Measurements from ENCODE around the gene OR52E2. TPM values are rescaled to one million over a fixed set of nuclear protein-coding genes. Genes with fewer than 3 reads are reported as not detected.

The OR52E2 gene
- total RNA-seq, 1 donor from 2014 or later = not detected

DNA sequence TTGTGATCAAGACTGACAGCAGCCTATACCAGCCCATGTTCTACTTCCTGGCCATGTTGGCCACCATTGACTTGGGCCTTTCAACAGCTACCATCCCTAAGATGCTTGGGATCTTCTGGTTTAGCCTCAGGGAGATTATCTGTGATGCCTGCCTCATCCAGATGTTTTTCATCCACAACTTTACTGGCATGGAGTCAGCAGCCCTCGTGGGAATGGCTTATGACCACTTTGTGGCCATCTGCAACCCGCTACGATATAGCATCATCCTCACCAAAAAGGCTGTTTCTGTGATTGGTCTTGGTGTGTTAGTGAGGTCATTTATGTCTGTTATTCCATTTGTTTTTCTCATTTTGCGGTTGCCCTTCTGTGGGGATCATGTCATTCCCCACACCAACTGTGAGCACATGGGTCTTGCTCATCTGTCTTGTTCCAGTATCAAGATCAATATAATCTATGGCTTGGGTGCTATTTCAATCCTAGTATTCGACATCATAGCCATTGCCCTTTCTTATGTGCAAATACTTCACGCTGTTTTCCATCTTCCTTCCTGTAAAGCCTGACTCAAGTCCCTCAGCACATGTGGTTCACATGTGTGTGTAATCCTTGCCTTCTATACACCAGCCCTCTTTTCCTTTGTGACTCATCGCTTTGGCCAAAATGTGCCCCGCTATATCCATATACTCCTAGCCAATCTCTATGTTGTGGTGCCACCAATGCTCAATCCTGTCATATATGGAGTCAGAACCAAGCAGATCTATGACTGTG, 33.6 kb upstream of the OR52E2 start:
- Mint-ChIP-seq H3K27ac (ENCODE audit: unreplicated experiment) (no peak overlapping the region), H3K36me3 (ENCODE audit: low read depth) (no peaks in the 10 kb centered on the region), H3K27me3 (ENCODE audit: low read depth) (peaks cover 14% of the 10 kb centered on the region), H3K4me3 (ENCODE audit: unreplicated experiment) (no peak overlapping the region), H3K4me1 (ENCODE audit: low read depth) (no peaks in the 10 kb centered on the region), H3K9me3 (ENCODE audit: low read depth) (no peaks in the 10 kb centered on the region)
- DNase-seq (ENCODE audit: low spot score) = no peak
- TF ChIP-seq, protein P1, sequence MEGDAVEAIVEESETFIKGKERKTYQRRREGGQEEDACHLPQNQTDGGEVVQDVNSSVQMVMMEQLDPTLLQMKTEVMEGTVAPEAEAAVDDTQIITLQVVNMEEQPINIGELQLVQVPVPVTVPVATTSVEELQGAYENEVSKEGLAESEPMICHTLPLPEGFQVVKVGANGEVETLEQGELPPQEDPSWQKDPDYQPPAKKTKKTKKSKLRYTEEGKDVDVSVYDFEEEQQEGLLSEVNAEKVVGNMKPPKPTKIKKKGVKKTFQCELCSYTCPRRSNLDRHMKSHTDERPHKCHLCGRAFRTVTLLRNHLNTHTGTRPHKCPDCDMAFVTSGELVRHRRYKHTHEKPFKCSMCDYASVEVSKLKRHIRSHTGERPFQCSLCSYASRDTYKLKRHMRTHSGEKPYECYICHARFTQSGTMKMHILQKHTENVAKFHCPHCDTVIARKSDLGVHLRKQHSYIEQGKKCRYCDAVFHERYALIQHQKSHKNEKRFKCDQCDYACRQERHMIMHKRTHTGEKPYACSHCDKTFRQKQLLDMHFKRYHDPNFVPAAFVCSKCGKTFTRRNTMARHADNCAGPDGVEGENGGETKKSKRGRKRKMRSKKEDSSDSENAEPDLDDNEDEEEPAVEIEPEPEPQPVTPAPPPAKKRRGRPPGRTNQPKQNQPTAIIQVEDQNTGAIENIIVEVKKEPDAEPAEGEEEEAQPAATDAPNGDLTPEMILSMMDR (IDR thresholded peaks at IDR 0.05) = no peak

- DNase-seq (ENCODE audit: low spot score) = no peak
- Mint-ChIP-seq H3K4me3 (ENCODE audit: unreplicated experiment) (no peak overlapping the region), H3K4me1 (ENCODE audit: low read depth) (no peaks in the 10 kb centered on the region), H3K27ac (ENCODE audit: unreplicated experiment) (no peak overlapping the region), H3K36me3 (ENCODE audit: low read depth) (no peaks in the 10 kb centered on the region), H3K9me3 (ENCODE audit: low read depth) (no peaks in the 10 kb centered on the region), H3K27me3 (ENCODE audit: low read depth) (peaks cover 12% of the 10 kb centered on the region)
- TF ChIP-seq, protein P1 (IDR thresholded peaks at IDR 0.05) = no peak
Measured at GRCh38 chr11:5090668-5091067, 31.2 kb upstream of the OR52E2 start.

DNA sequence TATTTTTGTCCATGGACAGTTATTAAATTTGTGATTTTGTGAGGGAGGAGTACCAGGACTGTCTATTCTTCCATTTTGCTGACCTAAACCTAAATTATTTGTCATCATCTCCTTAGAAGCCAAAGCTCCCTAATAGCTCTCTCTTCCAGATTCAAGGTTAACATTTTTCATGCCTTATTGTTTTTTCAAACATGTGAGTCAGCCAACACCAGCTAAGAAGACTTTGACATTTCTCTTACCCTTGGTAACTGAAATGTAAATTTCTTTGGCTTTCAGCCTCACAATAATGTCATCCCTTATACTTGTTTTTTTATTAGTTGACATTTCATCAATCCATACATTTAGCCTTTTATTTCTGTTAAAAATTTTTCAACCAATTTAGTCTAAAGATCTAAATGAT, 29.1 kb upstream of the OR52E2 start:
- Mint-ChIP-seq H3K4me1 (ENCODE audit: low read depth) (no peaks in the 10 kb centered on the region), H3K27me3 (ENCODE audit: low read depth) (peaks cover 16% of the 10 kb centered on the region), H3K4me3 (ENCODE audit: unreplicated experiment) (no peak overlapping the region), H3K36me3 (ENCODE audit: low read depth) (no peaks in the 10 kb centered on the region), H3K27ac (ENCODE audit: unreplicated experiment) (no peak overlapping the region), H3K9me3 (ENCODE audit: low read depth) (no peaks in the 10 kb centered on the region)
- TF ChIP-seq, protein P1 (IDR thresholded peaks at IDR 0.05) = no peak
- DNase-seq (ENCODE audit: low spot score) = no peak

DNA sequence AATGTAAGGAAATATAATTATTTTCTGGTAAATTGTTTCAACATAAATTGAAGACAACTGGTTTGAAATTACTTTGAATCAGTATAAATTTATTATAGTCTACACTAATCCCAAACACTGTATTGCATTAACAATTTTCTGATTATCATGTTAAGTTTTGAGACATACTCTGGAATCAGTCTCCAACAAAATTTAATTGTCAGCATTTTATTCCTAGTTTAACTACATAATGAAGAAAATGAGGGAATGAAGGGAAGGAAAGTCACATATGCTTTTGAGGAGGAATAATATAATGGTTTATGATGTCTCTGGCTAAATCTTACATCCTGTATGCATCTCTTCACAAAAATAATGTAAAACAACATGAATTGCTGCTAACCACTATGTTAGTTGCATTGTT, 24.2 kb upstream of the OR52E2 start:
- H3K36me3 Mint-ChIP-seq (ENCODE audit: low read depth) = no peaks in the 10 kb centered on the region
- peaks cover 23% of the 10 kb centered on the region for H3K27me3 Mint-ChIP-seq (ENCODE audit: low read depth)
- H3K9me3 Mint-ChIP-seq (ENCODE audit: low read depth) = no peaks in the 10 kb centered on the region
- no peak for DNase-seq (ENCODE audit: low spot score)
- H3K27ac Mint-ChIP-seq (ENCODE audit: unreplicated experiment) = no peak overlapping the region
- TF ChIP-seq, protein P1 (IDR thresholded peaks at IDR 0.05) = no peak
- no peaks in the 10 kb centered on the region for H3K4me1 Mint-ChIP-seq (ENCODE audit: low read depth)
- no peak overlapping the region for H3K4me3 Mint-ChIP-seq (ENCODE audit: unreplicated experiment)

GRCh38 chr11:5081405-5081804, 22.0 kb upstream of the OR52E2 start:
- Mint-ChIP-seq H3K9me3 (ENCODE audit: low read depth) (no peaks in the 10 kb centered on the region), H3K36me3 (ENCODE audit: low read depth) (no peaks in the 10 kb centered on the region), H3K4me1 (ENCODE audit: low read depth) (no peaks in the 10 kb centered on the region), H3K4me3 (ENCODE audit: unreplicated experiment) (no peak overlapping the region), H3K27me3 (ENCODE audit: low read depth) (peaks cover 23% of the 10 kb centered on the region), H3K27ac (ENCODE audit: unreplicated experiment) (no peak overlapping the region)
- TF ChIP-seq, protein P1 (IDR thresholded peaks at IDR 0.05) = no peak
- no peak for DNase-seq (ENCODE audit: low spot score)
